ENCODE measurements around the gene MAPK11.

The MAPK11 gene

GRCh38 chr22:50226063-50226874, 43.9 kb downstream of the MAPK11 start:
- no peak for ATAC-seq
- no peak for TF ChIP-seq RARB (CRISPR knock-in tag; IDR thresholded peaks at IDR 0.05)
- TF ChIP-seq PATZ1 (CRISPR knock-in tag; IDR thresholded peaks at IDR 0.05; ENCODE audit: borderline replicate concordance): no peak
- TF ChIP-seq ESRRG (CRISPR knock-in tag; IDR thresholded peaks at IDR 0.05): no peak
- TF ChIP-seq PPARA (CRISPR knock-in tag; IDR thresholded peaks at IDR 0.05; ENCODE audit: borderline replicate concordance): no peak
- no peak for TF ChIP-seq CSDC2 (CRISPR knock-in tag; IDR thresholded peaks at IDR 0.05)

- no peak for TF ChIP-seq CREB5 (CRISPR knock-in tag; IDR thresholded peaks at IDR 0.05; ENCODE audit: low read depth)
- no peak for ATAC-seq
Measured at GRCh38 chr22:50225200-50225969, 44.8 kb downstream of the MAPK11 start.

GRCh38 chr22:50224071-50224470, 46.1 kb downstream of the MAPK11 start:
- ATAC-seq: no peak
- TF ChIP-seq BACH2 (CRISPR knock-in tag; IDR thresholded peaks at IDR 0.05; ENCODE audit: borderline replicate concordance) (no peak), ZFP3 (CRISPR knock-in tag; IDR thresholded peaks at IDR 0.05) (no peak), ZFP30 (CRISPR knock-in tag; IDR thresholded peaks at IDR 0.05) (no peak), ESRRG (CRISPR knock-in tag; IDR thresholded peaks at IDR 0.05) (no peak), ZNF70 (CRISPR knock-in tag; IDR thresholded peaks at IDR 0.05) (no peak), ISL1 (CRISPR knock-in tag; IDR thresholded peaks at IDR 0.05) (no peak), GLIS3 (CRISPR knock-in tag; IDR thresholded peaks at IDR 0.05) (no peak)

- ATAC-seq: no peak
- no peak for TF ChIP-seq ARNTL (CRISPR knock-in tag; IDR thresholded peaks at IDR 0.05; ENCODE audit: borderline replicate concordance, low read depth)
- TF ChIP-seq BACH2 (CRISPR knock-in tag; IDR thresholded peaks at IDR 0.05; ENCODE audit: borderline replicate concordance): no peak
- no peak for TF ChIP-seq ESRRG (CRISPR knock-in tag; IDR thresholded peaks at IDR 0.05)
- TF ChIP-seq ZFP30 (CRISPR knock-in tag; IDR thresholded peaks at IDR 0.05): no peak
- TF ChIP-seq OSR1 (CRISPR knock-in tag; IDR thresholded peaks at IDR 0.05): no peak
- TF ChIP-seq TCF4 (CRISPR knock-in tag; IDR thresholded peaks at IDR 0.05; ENCODE audit: borderline replicate concordance): no peak
- no peak for TF ChIP-seq RARB (CRISPR knock-in tag; IDR thresholded peaks at IDR 0.05)
- no peak for TF ChIP-seq ZNF70 (CRISPR knock-in tag; IDR thresholded peaks at IDR 0.05)
- no peak for TF ChIP-seq CSRNP3 (CRISPR knock-in tag; IDR thresholded peaks at IDR 0.05)
- TF ChIP-seq PATZ1 (CRISPR knock-in tag; IDR thresholded peaks at IDR 0.05; ENCODE audit: borderline replicate concordance): no peak
- TF ChIP-seq CSDC2 (CRISPR knock-in tag; IDR thresholded peaks at IDR 0.05): no peak
Measured at GRCh38 chr22:50222508-50222907, 47.7 kb downstream of the MAPK11 start.

Measured in SK-N-SH treated with all-trans-retinoic acid at 6 μM for 48 hours (cell line).